Coronary artery (tissue), 2 donors: ENCODE data around the gene RBFOX2.

Source experiments
- DNase-seq: peaks from one replicate; pipeline ENCODE4 v3.0.0-alpha.2; 2017; ENCODE audit warnings: low spot score
- H3K27ac ChIP-seq, 2 donors: fragments of 200-600 bp; sonication (generic); one replicate each; pipeline ENCODE4 v1.5.1; 2016 to 2019
- H3K4me3 ChIP-seq: fragments of 200-600 bp; sonication (generic); 2 replicates; pipeline ENCODE4 v1.5.1; 2016; ENCODE audit warnings: mild to moderate bottlenecking, moderate library complexity
- CTCF ChIP-seq: fragments of 200-600 bp; sonication (generic); IDR thresholded peaks from one replicate; pipeline ENCODE4 v1.5.1; 2019; ENCODE audit warnings: antibody characterized with exemption

Gene RBFOX2

DNA sequence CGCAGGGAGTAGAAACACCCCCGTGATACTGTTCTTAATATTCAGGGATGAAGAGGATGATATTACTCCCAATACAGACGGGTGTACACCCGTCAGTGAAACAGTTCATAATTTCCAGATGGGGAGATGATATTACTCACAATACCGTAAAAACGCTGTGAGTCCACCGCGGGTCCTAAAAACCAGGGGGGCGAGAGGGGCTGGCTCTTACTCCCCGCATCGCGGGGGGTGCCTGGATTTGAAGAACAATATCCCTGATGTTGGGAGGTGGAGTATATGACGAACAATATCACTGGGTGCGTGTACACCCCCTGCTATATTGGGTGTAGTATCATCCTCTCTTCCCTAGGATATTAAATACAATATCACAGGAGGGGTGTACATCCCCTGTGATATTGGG, 331.5 kb downstream of the RBFOX2 start:
- H3K27ac ChIP-seq, result no peak overlapping the region
- no peak for TF ChIP-seq CTCF
- H3K4me3 ChIP-seq, result no peak overlapping the region
- DNase-seq, result no peak

- Histone ChIP-seq H3K4me3 (no peak overlapping the region), H3K27ac (no peak overlapping the region)
- DNase-seq, result no peak
- TF ChIP-seq CTCF, result no peak
These were observed 333.4 kb downstream of the RBFOX2 start for GRCh38 chr22:35695202-35695601.

DNA sequence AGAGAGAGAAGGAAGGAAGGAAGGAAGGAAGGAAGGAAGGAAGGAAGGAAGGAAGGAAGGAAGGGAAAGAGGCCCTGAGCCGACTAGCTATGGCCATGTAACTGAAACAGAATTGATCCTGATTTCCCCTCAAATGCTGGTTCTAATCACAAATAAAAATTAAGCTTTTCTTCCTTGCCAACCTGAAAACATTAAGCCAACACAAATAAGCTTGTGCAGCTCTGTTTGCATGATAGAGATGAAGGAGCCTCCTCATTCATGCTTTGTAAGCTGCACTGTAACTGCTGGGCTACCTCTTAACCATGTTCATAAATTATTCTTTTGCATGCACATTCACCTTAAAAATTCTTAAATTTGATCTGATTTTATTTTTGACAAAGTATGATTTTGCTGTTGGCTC, 338.6 kb downstream of the RBFOX2 start:
- TF ChIP-seq CTCF, result no peak
- Histone ChIP-seq H3K27ac (no peak overlapping the region), H3K4me3 (no peak overlapping the region)
- DNase-seq, result no peak

- DNase-seq, result no peak
These were observed 339.5 kb downstream of the RBFOX2 start for GRCh38 chr22:35688913-35689675.

More at GRCh38 chr22:35688913-35689675, 339.5 kb downstream of the RBFOX2 start:
- H3K27ac ChIP-seq, result no peak overlapping the region
- no peak overlapping the region for H3K4me3 ChIP-seq
- no peak for TF ChIP-seq CTCF
